Esophagus muscularis mucosa (tissue), 4 donors: ENCODE data around the gene DNTTIP2.

Experiments
- EP300 ChIP-seq: sonication (generic); formaldehyde crosslinking; IDR thresholded peaks from one replicate; pipeline ENCODE4 v1.6.1; 2017; ENCODE audit warnings: antibody characterized with exemption
- POLR2A ChIP-seq: fragments of 450-650 bp; IDR thresholded peaks from one replicate; pipeline ENCODE4 v1.6.1; 2017; ENCODE audit warnings: antibody characterized with exemption, moderate library complexity, mild to moderate bottlenecking, low read depth
- POLR2AphosphoS5 ChIP-seq, 2 donors: sonication (generic); formaldehyde crosslinking; IDR thresholded peaks; one replicate each; pipeline ENCODE4 v1.6.1; 2017; ENCODE audit warnings: antibody characterized with exemption in 2 of 2
- TF ChIP-seq, protein P1 (sequence below), 3 experiments: fragments of 200-600 bp in 2 of 3; fragments of 450-650 bp in 1 of 3; sonication (generic) in 2 of 3; IDR thresholded peaks; one replicate each; pipeline ENCODE4 v1.5.1; 2017 to 2019; ENCODE audit warnings: antibody characterized with exemption in 3 of 3, mild to moderate bottlenecking in 2 of 3, moderate library complexity in 1 of 3

DNA sequence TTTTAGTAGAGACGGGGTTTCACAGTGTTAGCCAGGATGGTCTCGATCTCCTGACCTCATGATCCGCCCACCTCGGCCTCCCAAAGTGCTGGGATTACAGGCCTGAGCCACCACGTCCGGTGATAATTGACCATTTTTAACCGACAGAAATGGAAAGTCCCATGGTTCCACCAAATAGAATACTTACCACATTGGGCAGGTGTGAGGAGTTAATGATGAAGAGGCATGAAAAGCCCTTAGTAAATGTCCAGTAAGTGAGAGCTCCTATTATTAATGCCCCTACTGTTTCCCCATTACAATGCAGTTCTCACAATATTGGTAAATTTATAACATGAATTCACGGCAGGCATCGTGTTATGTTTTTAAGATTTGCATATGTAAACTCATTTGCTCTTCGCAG is 38.3 kb upstream of the DNTTIP2 start:
- TF ChIP-seq, protein P1, sequence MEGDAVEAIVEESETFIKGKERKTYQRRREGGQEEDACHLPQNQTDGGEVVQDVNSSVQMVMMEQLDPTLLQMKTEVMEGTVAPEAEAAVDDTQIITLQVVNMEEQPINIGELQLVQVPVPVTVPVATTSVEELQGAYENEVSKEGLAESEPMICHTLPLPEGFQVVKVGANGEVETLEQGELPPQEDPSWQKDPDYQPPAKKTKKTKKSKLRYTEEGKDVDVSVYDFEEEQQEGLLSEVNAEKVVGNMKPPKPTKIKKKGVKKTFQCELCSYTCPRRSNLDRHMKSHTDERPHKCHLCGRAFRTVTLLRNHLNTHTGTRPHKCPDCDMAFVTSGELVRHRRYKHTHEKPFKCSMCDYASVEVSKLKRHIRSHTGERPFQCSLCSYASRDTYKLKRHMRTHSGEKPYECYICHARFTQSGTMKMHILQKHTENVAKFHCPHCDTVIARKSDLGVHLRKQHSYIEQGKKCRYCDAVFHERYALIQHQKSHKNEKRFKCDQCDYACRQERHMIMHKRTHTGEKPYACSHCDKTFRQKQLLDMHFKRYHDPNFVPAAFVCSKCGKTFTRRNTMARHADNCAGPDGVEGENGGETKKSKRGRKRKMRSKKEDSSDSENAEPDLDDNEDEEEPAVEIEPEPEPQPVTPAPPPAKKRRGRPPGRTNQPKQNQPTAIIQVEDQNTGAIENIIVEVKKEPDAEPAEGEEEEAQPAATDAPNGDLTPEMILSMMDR (IDR thresholded peaks at IDR 0.05) = no peak
- no peak for TF ChIP-seq EP300
- TF ChIP-seq POLR2A = no peak
- TF ChIP-seq POLR2AphosphoS5 (IDR thresholded peaks at IDR 0.05) = no peak
